ENCODE results near the gene ARSB.

DNA sequence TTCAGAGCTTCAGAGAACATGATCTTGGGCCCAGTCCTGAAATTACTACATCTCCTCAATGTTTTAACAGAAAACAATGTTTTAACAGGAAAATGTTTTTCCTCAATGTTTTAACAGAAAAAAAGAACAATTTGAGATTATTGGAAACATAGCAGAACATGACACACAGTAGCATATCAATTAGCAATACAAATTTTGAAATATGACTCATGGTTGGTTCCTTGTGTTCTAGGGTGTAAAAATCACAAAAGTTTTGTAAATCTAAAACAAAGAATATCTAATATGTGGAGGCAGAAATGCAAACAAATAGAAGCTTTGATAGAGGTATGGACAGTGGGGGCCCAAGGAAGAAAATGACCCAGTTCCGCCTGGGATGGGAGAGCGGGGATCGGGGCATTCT lies 22.8 kb upstream of the ARSB start:
- TF ChIP-seq EZH2phosphoT487 (IDR thresholded peaks at IDR 0.05; ENCODE audit: insufficient read depth, low read depth), result no peak
- TF ChIP-seq EZH2 (IDR thresholded peaks at IDR 0.05; ENCODE audit: insufficient read depth, poor library complexity, severe bottlenecking), result no peak
